OCI-LY7 (cell line): ENCODE measurements around the gene SCN2A.

Source experiments
- CTCF ChIP-seq: fragments of 200-600 bp; sonication (generic); conservative IDR thresholded peaks from 2 replicates; pipeline ENCODE4 v1.5.1; 2014; ENCODE audit warnings: mild to moderate bottlenecking, antibody characterized with exemption, low read length, moderate library complexity, mixed read lengths
- EZH2phosphoT487 ChIP-seq: fragments of 200-600 bp; sonication (generic); IDR thresholded peaks from 2 replicates; pipeline ENCODE4 v1.6.1; 2018; ENCODE audit warnings: low read depth, borderline replicate concordance, mild to moderate bottlenecking, mixed run types, antibody characterized with exemption, low read length, moderate library complexity, mixed read lengths

- TF ChIP-seq CTCF (no peak), EZH2phosphoT487 (no peak)
These were observed 130.7 kb downstream of the SCN2A start for GRCh38 chr2:165369898-165370296.
